Measurements from ENCODE around the gene HEXIM2. TPM values are rescaled to one million over a fixed set of nuclear protein-coding genes. Genes with fewer than 3 reads are reported as not detected.
"Not testable (repeated sequence)": the region's sequence is repeated elsewhere in the genome, so short reads cannot be mapped to it uniquely, and the experiment has no call there.

The HEXIM2 gene
- total and polyA plus RNA-seq, 4 donors = 4.3 to 10.6 (median 7.1) TPM

GRCh38 chr17:45123076-45123770 is 38.5 kb upstream of the HEXIM2 start:
- H3K9ac ChIP-seq (ENCODE audit: insufficient read depth in 1 of 2, low read length in 2 of 2) = no peak overlapping the region
- peaks cover 0 to 17% (median 5%) of the 10 kb centered on the region in 5 donors for H3K4me1 ChIP-seq (ENCODE audit: control insufficient read depth in 5 of 5, insufficient read depth in 5 of 5, low read length in 5 of 5)
- peak overlapping the region in 1 of 2 donors; percentile 5 for H3K27ac ChIP-seq (ENCODE audit: low read depth in 1 of 2, low read length in 1 of 2)

GRCh38 chr17:45123930-45124796 is 37.5 kb upstream of the HEXIM2 start:
- DNase-seq (no peak), ATAC-seq (ENCODE audit: insufficient read depth, low FRiP score) (peak; percentile 65)
- Histone ChIP-seq H3K4me1 (ENCODE audit: control insufficient read depth in 5 of 5, insufficient read depth in 5 of 5, low read length in 5 of 5) (peaks cover 0 to 20% (median 6%) of the 10 kb centered on the region in 5 donors), H3K4me3 (no peak overlapping the region), H3K9ac (ENCODE audit: insufficient read depth in 1 of 2, low read length in 2 of 2) (no peak overlapping the region), H3K36me3 (ENCODE audit: control insufficient read depth in 4 of 4, insufficient read depth in 4 of 4, low read length in 4 of 4) (peaks cover 0 to 7% (median 0%) of the 10 kb centered on the region in 4 donors), H3K27ac (ENCODE audit: low read depth in 1 of 2, low read length in 1 of 2) (peak overlapping the region; percentile 22 to 73), H3K9me3 (ENCODE audit: control insufficient read depth in 4 of 4, insufficient read depth in 3 of 4, low read length in 3 of 4) (no peaks in the 10 kb centered on the region), H3K27me3 (ENCODE audit: control insufficient read depth in 3 of 3, insufficient read depth in 3 of 3, low read length in 2 of 3) (no peaks in the 10 kb centered on the region)
- WGBS, 2 donors = 72 to 81% methylated on average over 15 of the region's 15 CpGs
- no peak for TF ChIP-seq CTCF (IDR thresholded peaks at IDR 0.05; ENCODE audit: control extremely low read depth, extremely low read depth)

More at GRCh38 chr17:45123076-45123770, 38.5 kb upstream of the HEXIM2 start:
- no peak for TF ChIP-seq CTCF (IDR thresholded peaks at IDR 0.05; ENCODE audit: control extremely low read depth, extremely low read depth)
- WGBS, 2 donors = 93 to 94% methylated on average over 6 of the region's 6 CpGs
- ATAC-seq (ENCODE audit: insufficient read depth, low FRiP score) (no peak), DNase-seq (no peak)
- Histone ChIP-seq H3K9me3 (ENCODE audit: control insufficient read depth in 4 of 4, insufficient read depth in 3 of 4, low read length in 3 of 4) (no peaks in the 10 kb centered on the region), H3K4me3 (no peak overlapping the region), H3K27me3 (ENCODE audit: control insufficient read depth in 3 of 3, insufficient read depth in 3 of 3, low read length in 2 of 3) (no peaks in the 10 kb centered on the region), H3K36me3 (ENCODE audit: control insufficient read depth in 4 of 4, insufficient read depth in 4 of 4, low read length in 4 of 4) (peaks cover 0 to 12% (median 0%) of the 10 kb centered on the region in 4 donors)

GRCh38 chr17:45124797-45125122 is 36.9 kb upstream of the HEXIM2 start:
- Histone ChIP-seq H3K27ac (ENCODE audit: low read depth in 1 of 2, low read length in 1 of 2) (peak overlapping the region; percentile 22 to 73), H3K4me1 (ENCODE audit: control insufficient read depth in 5 of 5, insufficient read depth in 5 of 5, low read length in 5 of 5) (peaks cover 0 to 23% (median 8%) of the 10 kb centered on the region in 5 donors)
- 74 to 91% methylated on average over 5 of the region's 5 CpGs for WGBS, 2 donors
- not testable (repeated sequence) for DNase-seq; H3K9ac ChIP-seq (ENCODE audit: insufficient read depth in 1 of 2, low read length in 2 of 2); ATAC-seq (ENCODE audit: insufficient read depth, low FRiP score); H3K9me3 ChIP-seq (ENCODE audit: control insufficient read depth in 4 of 4, insufficient read depth in 3 of 4, low read length in 3 of 4); H3K36me3 ChIP-seq (ENCODE audit: control insufficient read depth in 4 of 4, insufficient read depth in 4 of 4, low read length in 4 of 4); H3K27me3 ChIP-seq (ENCODE audit: control insufficient read depth in 3 of 3, insufficient read depth in 3 of 3, low read length in 2 of 3); H3K4me3 ChIP-seq

GRCh38 chr17:45125509-45125908 is 36.2 kb upstream of the HEXIM2 start:
- DNase-seq (no peak), ATAC-seq (ENCODE audit: insufficient read depth, low FRiP score) (no peak)
- Histone ChIP-seq H3K9me3 (ENCODE audit: control insufficient read depth in 4 of 4, insufficient read depth in 3 of 4, low read length in 3 of 4) (no peaks in the 10 kb centered on the region), H3K27me3 (ENCODE audit: control insufficient read depth in 3 of 3, insufficient read depth in 3 of 3, low read length in 2 of 3) (no peaks in the 10 kb centered on the region), H3K36me3 (ENCODE audit: control insufficient read depth in 4 of 4, insufficient read depth in 4 of 4, low read length in 4 of 4) (peaks cover 0 to 4% (median 0%) of the 10 kb centered on the region in 4 donors), H3K4me1 (ENCODE audit: control insufficient read depth in 5 of 5, insufficient read depth in 5 of 5, low read length in 5 of 5) (peaks cover 0 to 26% (median 8%) of the 10 kb centered on the region in 5 donors), H3K27ac (ENCODE audit: low read depth in 1 of 2, low read length in 1 of 2) (no peak overlapping the region), H3K4me3 (no peak overlapping the region), H3K9ac (ENCODE audit: insufficient read depth in 1 of 2, low read length in 2 of 2) (no peak overlapping the region)
- TF ChIP-seq CTCF (IDR thresholded peaks at IDR 0.05; ENCODE audit: control extremely low read depth, extremely low read depth) = no peak
- 98 to 99% methylated on average over 8 of the region's 8 CpGs for WGBS, 2 donors

Measured in lung (tissue), 12 donors.